ENCODE data around the gene PTPRE. TPM values are rescaled to one million over a fixed set of nuclear protein-coding genes. Genes with fewer than 3 reads are reported as not detected.

Gene PTPRE
- total RNA-seq, 1 donor from 2014 or later = 1.2 TPM

GRCh38 chr10:128027306-128027705, 120.4 kb downstream of the PTPRE start:
- no peaks in the 10 kb centered on the region for H3K4me1 Mint-ChIP-seq (ENCODE audit: unreplicated experiment)
- no peaks in the 10 kb centered on the region for H3K36me3 Mint-ChIP-seq (ENCODE audit: unreplicated experiment)
- H3K9me3 Mint-ChIP-seq (ENCODE audit: unreplicated experiment) = no peaks in the 10 kb centered on the region
- H3K27me3 Mint-ChIP-seq (ENCODE audit: unreplicated experiment) = peaks cover 2% of the 10 kb centered on the region
- TF ChIP-seq CTCF (IDR thresholded peaks at IDR 0.05) = no peak
- no peak overlapping the region for H3K27ac Mint-ChIP-seq (ENCODE audit: unreplicated experiment)
- no peak for DNase-seq (ENCODE audit: extremely low spot score, unreplicated experiment)
- no peak overlapping the region for H3K4me3 Mint-ChIP-seq (ENCODE audit: unreplicated experiment)

- H3K4me1 Mint-ChIP-seq (ENCODE audit: unreplicated experiment) = no peaks in the 10 kb centered on the region
- no peaks in the 10 kb centered on the region for H3K9me3 Mint-ChIP-seq (ENCODE audit: unreplicated experiment)
- H3K27me3 Mint-ChIP-seq (ENCODE audit: unreplicated experiment) = no peaks in the 10 kb centered on the region
- no peak overlapping the region for H3K27ac Mint-ChIP-seq (ENCODE audit: unreplicated experiment)
- no peak overlapping the region for H3K4me3 Mint-ChIP-seq (ENCODE audit: unreplicated experiment)
- DNase-seq (ENCODE audit: extremely low spot score, unreplicated experiment) = no peak
- TF ChIP-seq CTCF (IDR thresholded peaks at IDR 0.05) = no peak
- H3K36me3 Mint-ChIP-seq (ENCODE audit: unreplicated experiment) = no peaks in the 10 kb centered on the region
Measured at GRCh38 chr10:128027822-128028507, 121.1 kb downstream of the PTPRE start.

GRCh38 chr10:128028508-128029289, 121.8 kb downstream of the PTPRE start:
- DNase-seq (ENCODE audit: extremely low spot score, unreplicated experiment) = no peak
- H3K4me3 Mint-ChIP-seq (ENCODE audit: unreplicated experiment) = no peak overlapping the region

GRCh38 chr10:128029290-128029651, 122.4 kb downstream of the PTPRE start:
- Mint-ChIP-seq H3K27me3 (ENCODE audit: unreplicated experiment) (no peaks in the 10 kb centered on the region), H3K27ac (ENCODE audit: unreplicated experiment) (no peak overlapping the region), H3K9me3 (ENCODE audit: unreplicated experiment) (no peaks in the 10 kb centered on the region), H3K36me3 (ENCODE audit: unreplicated experiment) (no peaks in the 10 kb centered on the region), H3K4me3 (ENCODE audit: unreplicated experiment) (no peak overlapping the region), H3K4me1 (ENCODE audit: unreplicated experiment) (no peaks in the 10 kb centered on the region)
- no peak for DNase-seq (ENCODE audit: extremely low spot score, unreplicated experiment)
- no peak for TF ChIP-seq CTCF (IDR thresholded peaks at IDR 0.05)

More at GRCh38 chr10:128028508-128029289, 121.8 kb downstream of the PTPRE start:
- H3K4me1 Mint-ChIP-seq (ENCODE audit: unreplicated experiment) = no peaks in the 10 kb centered on the region
- H3K27ac Mint-ChIP-seq (ENCODE audit: unreplicated experiment) = no peak overlapping the region
- TF ChIP-seq CTCF (IDR thresholded peaks at IDR 0.05) = no peak
- no peaks in the 10 kb centered on the region for H3K27me3 Mint-ChIP-seq (ENCODE audit: unreplicated experiment)
- H3K36me3 Mint-ChIP-seq (ENCODE audit: unreplicated experiment) = no peaks in the 10 kb centered on the region
- no peaks in the 10 kb centered on the region for H3K9me3 Mint-ChIP-seq (ENCODE audit: unreplicated experiment)

- TF ChIP-seq CTCF (IDR thresholded peaks at IDR 0.05) = no peak
- DNase-seq (ENCODE audit: extremely low spot score, unreplicated experiment) = no peak
- Mint-ChIP-seq H3K27ac (ENCODE audit: unreplicated experiment) (no peak overlapping the region), H3K4me3 (ENCODE audit: unreplicated experiment) (no peak overlapping the region), H3K27me3 (ENCODE audit: unreplicated experiment) (no peaks in the 10 kb centered on the region), H3K36me3 (ENCODE audit: unreplicated experiment) (no peaks in the 10 kb centered on the region), H3K4me1 (ENCODE audit: unreplicated experiment) (no peaks in the 10 kb centered on the region), H3K9me3 (ENCODE audit: unreplicated experiment) (no peaks in the 10 kb centered on the region)
Measured at GRCh38 chr10:128029731-128030369, 122.9 kb downstream of the PTPRE start.

Measured in osteocyte (in vitro differentiated cells).